Neutrophil (primary cell): Measurements from ENCODE around the gene DTX4.

ENCODE experiments used
- H3K27ac ChIP-seq: fragments of 200-600 bp; sonication (generic); 2 replicates; pipeline ENCODE4 v1.5.1; 2016; ENCODE audit warnings: mild to moderate bottlenecking, moderate library complexity
- H3K27me3 ChIP-seq: fragments of 200-600 bp; sonication (generic); 2 replicates; pipeline ENCODE4 v1.6.0; 2016; ENCODE audit warnings: mild to moderate bottlenecking
- H3K36me3 ChIP-seq: fragments of 200-600 bp; sonication (generic); 2 replicates; pipeline ENCODE4 v1.5.1; 2017
- H3K4me1 ChIP-seq, 2 experiments: fragments of 200-600 bp in 1 of 2; sonication (generic) in 1 of 2; 1 replicate in 1 of 2; 2 replicates in 1 of 2; pipeline versions ENCODE4 v1.5.1 to v1.6.1; 2013 to 2016; ENCODE audit warnings: low read depth in 1 of 2, low read length in 1 of 2, mild to moderate bottlenecking in 1 of 2, moderate library complexity in 1 of 2; ENCODE audit not compliant: control insufficient read depth in 1 of 2, insufficient read depth in 1 of 2
- H3K4me3 ChIP-seq, 2 experiments: fragments of 200-600 bp in 1 of 2; sonication (generic) in 1 of 2; 1 replicate in 1 of 2; 2 replicates in 1 of 2; pipeline ENCODE4 v1.5.1; 2013 to 2016; ENCODE audit warnings: low read depth in 1 of 2, low read length in 1 of 2, mild to moderate bottlenecking in 1 of 2, moderate library complexity in 1 of 2
- H3K9me3 ChIP-seq: fragments of 200-600 bp; sonication (generic); 2 replicates; pipeline ENCODE4 v1.5.1; 2016
- CTCF ChIP-seq: fragments of 200-600 bp; sonication (generic); IDR thresholded peaks from 2 replicates; pipeline ENCODE4 v1.5.1; 2016; ENCODE audit warnings: antibody characterized with exemption

The DTX4 gene

GRCh38 chr11:59254286-59254685, 82.4 kb downstream of the DTX4 start:
- no peak for TF ChIP-seq CTCF
- H3K4me1 ChIP-seq = peaks cover 35 to 62% of the 10 kb centered on the region in 2 experiments
- no peaks in the 10 kb centered on the region for H3K27me3 ChIP-seq
- H3K27ac ChIP-seq = peak overlapping the region; percentile 93
- no peaks in the 10 kb centered on the region for H3K9me3 ChIP-seq
- H3K4me3 ChIP-seq = peak overlapping the region; percentile 10 to 30
- H3K36me3 ChIP-seq = no peaks in the 10 kb centered on the region

- H3K4me1 ChIP-seq = peaks cover 29 to 57% of the 10 kb centered on the region in 2 experiments
- no peaks in the 10 kb centered on the region for H3K9me3 ChIP-seq
- no peaks in the 10 kb centered on the region for H3K36me3 ChIP-seq
- TF ChIP-seq CTCF = no peak
- H3K27ac ChIP-seq = peak overlapping the region; percentile 93
- H3K27me3 ChIP-seq = no peaks in the 10 kb centered on the region
- no peak overlapping the region for H3K4me3 ChIP-seq
These were observed 83.3 kb downstream of the DTX4 start for GRCh38 chr11:59255281-59255680.
